Stimulated activated CD8-positive, alpha-beta memory T cell treated with anti-CD3 and anti-CD28 coated beads, Interleukin-15, amount 100 ng/mL, for 1 hour (primary cell): ENCODE results near the gene DPP6.
"Not testable (repeated sequence)": the region's sequence is repeated elsewhere in the genome, so short reads cannot be mapped to it uniquely, and the experiment has no call there.

ENCODE experiments used
- DNase-seq: peaks from one replicate; pipeline ENCODE4 v3.0.0-alpha.2; 2020; ENCODE audit warnings: low read depth

DPP6 gene

DNA sequence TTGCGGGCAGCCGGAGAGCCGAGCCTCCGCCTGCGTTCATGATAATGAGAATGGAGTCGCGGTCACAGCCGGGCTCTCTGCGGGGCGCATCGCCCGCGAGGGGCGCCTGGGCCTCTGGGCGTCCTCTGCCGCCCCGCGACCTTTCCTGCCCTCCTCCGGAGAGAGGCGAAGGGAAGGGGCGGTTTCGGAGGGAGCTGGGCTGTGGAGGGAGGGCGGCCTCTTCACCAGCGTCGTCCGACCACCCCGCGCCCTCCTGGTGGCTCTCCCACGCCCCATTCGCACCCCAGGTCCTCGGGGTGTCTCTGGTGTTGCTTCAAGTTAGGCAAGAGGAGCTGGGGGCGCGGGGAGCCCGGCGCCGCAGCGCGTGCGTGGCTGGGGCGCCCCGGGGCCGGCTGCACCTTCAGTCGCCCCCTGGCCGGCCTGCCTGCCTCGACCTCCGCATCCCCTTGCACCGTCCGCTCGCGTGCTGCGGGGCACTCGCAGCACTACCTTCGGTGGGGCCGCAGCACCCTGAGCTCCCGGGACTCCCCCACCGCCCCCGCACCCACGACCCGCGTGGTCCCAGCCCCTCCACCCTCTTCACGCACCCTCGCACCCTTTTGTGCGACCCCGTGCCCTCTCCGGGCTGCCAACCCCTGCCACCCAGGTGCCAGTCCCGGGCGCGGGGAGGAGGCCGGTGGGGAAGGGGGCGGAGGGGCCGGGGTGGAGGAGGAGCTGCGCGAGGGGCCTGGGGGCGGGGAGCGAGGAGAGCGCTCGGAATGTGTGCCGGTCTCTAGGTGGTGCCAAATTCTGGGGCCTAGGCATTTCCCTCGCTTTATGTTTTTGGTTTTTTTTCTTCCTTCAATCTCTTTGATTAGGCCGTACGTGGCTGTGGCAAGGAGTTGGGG, at the start of gene DPP6:
TSS of gene DPP6 (plus strand) at position 756 of the 887 bp plus-strand sequence.
- not testable (repeated sequence) for DNase-seq

DNA sequence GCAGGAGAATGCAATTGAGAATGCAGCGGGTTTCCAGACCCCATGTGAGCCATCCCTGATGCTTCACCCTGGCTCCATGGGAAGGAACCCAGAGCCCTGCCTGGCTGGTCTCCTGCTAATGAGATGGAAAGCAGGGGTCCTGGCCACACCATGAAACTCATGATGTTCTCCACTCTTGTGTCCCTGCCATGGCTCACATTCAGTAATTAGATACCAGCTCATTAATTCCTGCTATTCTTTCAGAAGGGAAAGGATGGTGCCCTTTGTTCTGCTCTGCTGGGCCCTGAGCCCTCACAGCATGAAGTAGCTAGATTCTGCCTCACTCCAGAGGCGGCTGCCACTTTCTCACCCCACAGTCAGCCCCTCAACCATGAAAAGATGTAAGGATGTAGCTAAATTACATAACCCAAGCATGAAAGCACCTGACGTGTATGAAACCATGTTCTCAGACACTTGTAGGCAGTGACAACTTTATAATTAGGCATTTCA, 42.7 kb upstream of the DPP6 start:
- DNase-seq, result not testable (repeated sequence)

DNA sequence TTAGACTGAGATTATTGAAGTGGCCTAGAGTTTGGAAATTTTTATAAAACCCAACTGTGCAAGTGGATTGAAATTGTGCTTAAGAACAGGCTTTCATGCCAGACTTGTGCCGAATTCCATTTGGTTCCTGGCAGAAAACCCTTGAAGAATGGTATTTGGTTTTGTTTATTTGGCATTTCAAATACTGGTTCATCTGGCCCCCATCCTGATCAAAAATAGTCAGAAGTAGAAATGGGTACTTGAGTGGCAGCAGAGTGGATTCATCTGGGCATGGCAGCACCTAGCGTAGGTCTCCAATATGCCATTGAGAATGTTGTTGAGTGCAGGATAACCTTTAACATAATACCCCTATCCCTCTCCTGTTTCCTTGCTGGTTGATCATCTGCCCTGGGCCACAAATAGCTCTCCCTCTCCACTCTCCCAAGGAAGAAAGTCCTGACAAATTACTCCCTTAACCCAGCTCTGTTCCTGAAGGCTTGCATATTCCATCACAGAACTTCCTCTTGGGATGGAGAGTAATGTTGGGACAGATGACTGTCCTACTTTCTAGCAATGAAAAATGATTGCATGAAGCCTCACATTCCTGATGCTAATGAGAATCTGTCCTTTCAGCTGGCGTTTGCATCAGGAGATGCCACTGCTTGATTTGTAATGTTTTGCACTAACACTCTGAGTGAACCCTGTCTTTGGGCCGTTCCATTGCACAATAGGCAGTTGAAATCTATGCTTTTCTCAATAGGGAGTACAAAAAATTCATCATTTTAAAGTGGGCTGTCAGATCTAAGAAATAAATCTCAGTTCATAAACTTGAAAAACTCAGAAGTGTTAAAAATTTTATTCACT, 41.3 kb upstream of the DPP6 start:
- not testable (repeated sequence) for DNase-seq

DNA sequence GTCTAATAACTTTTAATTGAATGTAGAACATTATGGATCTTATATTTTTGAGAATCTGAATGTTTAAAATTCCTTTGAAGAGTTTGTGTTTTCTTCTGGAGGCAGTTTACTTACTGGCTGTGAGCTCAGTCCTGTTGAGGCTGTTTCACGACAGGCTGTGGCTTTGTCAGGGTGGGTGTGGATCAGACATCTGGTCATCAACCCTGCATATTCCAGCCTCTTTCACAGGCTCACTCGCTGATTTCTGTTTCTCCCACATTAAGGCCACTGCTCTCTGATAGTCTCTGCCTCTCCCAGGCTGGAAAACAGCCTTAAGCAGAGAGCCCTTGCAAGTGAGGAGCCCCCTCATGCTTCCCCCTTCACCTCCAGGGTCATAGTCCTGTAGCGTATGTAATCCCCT, 39.4 kb upstream of the DPP6 start:
- DNase-seq, result not testable (repeated sequence)

DNA sequence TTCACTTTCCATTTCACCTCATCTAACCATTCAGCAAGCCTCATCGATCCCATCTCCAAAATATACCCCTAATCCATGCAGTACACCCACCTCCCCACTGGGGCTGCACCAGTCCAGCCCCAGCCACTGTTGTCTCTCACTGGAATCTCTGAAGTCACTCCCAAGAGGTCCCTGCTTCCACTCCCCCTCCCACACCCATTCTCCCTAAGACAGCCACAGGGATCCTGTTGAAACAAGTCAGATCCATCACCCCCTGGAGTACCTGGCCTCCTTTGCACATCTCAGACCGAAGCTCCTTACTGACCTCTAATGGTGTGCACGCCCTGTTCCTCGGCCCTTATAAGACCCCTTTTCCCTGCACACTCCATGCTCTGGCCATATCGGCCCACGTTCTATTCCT, 36.6 kb upstream of the DPP6 start:
- DNase-seq, result not testable (repeated sequence)

DNA sequence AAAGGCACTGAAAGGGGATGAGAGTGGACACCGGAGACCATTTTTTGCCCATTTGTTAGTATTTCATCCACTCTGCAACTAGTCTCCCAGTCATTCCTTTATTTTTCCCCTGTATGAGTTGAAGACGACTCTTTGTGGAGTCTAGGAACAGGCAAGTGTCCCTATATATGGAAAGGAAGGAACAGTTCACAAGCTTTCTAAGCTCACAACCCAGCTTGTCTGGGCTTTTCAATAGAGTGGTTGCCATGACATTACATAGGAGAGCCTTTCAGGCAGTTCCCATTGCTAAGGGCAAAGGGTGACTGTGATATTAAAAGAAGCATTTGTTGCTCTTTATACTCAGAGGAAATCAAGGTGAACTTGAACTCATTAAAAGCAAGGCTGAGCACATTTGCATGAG, 33.8 kb upstream of the DPP6 start:
- DNase-seq, result not testable (repeated sequence)

DNA sequence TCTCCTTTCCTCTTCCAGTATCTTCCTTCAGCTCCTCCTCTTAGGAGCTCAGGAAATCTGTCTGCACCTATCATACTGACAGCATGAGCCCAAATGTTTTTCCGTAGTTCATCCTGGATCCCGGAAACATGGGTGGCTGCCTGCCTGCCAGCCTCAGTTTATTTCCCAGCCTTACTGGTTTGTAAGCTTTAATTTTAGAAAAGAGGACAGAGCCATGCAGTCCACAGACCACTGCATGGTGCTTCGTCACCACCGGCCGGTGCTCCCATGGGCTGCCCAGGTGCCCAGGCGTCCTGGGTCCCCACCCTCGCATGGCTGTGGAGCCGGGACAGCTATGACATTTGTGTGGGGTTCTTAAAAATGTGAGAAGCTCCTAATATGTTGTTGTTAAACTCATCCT, 24.4 kb upstream of the DPP6 start:
- not testable (repeated sequence) for DNase-seq

DNA sequence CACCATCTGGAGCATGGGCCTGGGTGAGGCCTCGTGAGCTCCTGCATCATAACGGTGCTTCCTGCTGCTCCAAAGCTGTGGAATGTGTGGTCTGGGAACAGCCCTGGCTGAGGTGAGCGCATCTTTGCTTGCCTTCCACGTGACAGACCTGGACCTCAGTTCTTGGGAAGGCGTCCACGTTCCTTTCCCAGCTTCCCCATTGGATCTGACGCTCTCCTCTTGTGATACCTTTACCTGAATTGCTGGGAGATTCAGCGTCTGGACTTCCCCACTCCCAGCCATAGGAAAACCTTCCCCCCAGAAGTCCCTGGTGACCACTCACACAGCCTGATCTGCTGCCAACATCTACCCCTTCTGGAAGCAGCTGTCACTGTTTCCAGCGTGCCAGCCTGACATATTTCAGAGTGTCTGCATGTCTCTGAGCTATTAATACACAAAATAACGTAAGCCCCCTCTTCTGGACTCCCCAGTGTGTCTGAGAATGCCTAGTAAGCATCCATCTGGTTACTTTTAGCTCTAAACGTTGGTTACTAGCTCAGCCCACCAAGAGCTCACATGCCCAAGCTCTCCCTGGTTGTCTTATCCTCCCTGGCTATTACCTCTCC, 21.6 kb upstream of the DPP6 start:
- DNase-seq, result not testable (repeated sequence)

DNA sequence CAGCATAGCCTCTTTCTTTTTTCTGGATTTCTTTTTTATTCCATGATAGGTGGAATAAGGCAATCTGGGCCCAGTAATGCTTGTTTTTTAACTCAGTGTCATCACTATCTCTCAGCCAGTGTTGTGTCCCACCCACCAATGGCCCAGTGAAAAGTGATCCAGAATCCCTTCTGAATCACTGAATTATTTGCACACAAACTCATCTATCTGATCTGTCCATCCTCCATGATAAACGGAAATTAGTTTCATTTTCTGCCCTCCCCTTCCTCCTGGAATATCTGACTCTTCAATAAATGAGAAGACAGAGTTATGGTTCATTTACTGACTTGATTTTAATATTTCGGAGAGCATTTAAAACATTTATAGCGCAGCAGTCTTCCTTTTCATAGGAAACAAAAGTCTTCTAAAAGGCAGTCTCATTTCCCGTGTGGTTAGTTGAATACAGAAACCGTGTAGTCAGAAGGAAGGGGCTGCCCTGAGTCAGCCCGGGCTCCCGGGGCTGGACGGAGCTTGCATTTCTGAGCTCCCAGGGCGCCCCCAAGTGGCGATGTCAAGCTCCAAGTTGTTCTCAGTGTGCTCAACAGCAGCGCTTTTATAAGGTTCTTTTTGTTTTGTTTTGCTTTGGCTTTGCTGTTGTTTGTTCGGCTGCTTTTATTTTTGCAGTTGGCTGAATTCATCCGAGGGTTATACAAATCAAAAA, 12.6 kb upstream of the DPP6 start:
- not testable (repeated sequence) for DNase-seq

DNA sequence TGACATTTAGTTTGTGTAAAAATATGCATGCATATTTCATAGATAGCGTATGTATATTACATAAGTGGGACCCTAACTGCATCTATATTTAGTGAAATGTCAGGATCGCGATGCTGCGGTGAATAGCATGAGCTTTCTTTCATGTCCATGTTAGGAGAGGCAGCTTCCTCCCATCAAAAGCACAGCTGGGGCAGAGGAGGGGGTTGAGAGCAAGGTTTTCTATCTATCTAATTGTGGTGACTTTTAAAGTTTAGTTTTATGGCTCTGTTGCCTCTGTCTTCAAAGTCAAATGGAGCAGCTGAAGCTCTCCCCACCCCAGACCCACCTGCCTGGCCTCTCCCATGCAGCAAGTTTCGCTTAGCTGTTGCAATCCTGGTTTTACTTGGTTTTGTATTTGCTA, 1.8 kb upstream of the DPP6 start:
- DNase-seq, result not testable (repeated sequence)

DNA sequence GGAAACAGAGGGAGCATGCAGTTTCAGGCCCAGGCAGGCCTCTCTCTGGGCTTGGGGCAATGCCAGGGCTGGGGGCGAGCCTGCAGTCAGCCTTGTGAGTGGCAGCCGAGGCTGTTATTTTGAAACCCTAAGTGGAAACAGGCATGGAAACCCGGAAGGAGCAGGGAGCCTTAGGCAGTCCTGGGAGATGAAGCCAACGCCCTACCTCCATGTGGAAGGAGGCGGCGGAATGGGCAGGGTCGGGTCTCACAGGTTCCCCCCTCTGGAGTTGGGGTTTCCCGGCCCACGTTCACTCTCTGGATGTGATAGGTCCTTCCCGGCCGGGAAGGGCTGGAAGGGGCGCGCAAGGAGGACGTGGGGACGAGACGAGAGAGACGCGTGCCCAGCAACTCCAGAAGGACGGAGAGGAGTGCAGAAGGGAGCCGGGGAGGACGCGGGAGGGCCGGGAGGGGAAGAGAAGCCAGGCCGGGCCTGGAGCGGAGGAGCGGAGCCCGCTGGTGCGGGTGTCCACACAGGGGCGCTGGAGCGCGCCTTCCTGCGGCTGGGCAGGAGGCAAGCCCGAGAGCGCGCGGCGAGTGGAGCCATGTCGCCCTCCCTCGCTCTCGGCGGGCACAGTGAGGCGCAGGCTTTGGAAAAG, 1.1 kb upstream of the DPP6 start:
- DNase-seq, result not testable (repeated sequence)

DNA sequence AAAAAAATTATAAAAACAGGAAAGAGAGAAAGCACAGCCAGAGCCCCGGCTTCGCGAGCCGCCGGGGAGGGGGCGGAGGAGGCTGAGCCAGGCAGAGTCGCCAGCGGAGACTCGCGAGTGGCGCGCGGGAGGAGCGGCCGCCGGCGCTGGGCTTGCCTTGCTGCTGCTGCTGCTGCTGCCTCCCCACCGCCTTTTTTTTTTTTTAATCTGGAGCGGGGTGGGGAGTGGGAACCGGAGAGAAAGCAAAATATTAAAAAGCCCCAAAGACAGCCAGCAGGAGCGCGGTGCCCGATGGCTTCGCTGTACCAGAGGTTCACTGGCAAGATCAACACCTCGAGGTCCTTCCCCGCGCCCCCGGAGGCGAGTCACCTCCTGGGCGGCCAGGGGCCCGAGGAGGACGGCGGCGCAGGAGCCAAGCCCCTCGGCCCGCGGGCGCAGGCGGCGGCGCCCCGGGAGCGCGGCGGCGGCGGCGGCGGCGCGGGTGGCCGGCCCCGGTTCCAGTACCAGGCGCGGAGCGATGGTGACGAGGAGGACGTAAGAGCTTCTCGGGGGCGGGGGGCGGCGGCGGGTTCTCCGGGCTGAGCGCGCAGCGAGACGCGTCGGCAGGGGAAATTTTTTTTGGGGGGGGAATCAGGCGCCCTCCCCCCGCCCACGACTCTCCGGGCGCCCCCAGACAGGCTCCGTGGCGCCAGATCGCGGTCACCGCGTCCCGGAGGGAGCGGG, 493 bp downstream of the DPP6 start:
- not testable (repeated sequence) for DNase-seq

DNA sequence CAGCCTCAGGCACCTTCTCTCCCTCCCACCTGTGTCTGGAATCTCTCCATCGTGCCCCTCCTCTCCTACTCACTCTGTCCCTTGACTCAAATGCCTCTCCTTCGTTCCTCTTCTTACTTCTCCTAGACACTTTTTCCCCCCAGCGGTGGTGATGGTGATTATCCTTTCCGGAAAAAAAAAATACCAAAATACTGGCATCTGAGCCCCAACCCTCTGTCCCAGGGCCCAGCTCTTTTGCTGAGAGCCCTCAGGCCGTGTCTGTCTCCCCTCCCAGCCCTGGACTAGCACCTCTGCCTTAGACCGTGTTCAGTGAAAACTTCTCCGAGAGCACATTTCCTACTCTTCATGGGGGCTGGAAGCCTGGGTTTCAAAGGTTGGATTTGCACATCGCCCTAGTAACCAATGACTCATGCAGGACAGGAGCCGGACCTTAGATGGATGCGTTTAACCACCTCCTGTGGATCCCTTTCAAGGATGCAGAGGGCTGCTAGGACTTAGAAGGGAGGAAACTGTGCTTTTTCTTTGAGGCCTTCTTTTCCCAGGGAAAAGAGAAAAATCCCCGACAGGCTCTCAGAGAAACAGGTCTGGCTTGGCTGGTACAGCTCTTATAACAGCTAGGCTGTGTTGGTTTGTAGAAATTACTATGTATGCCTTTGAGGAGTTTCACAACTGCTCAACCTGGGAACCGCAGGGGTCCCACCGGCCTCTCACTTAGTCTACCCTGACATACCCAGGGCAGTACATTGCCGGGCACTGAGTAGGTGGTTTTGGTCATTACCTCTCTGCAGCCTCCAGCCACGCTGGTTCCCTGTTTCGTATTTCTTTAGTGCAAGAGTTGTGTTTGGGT, 1.5 kb downstream of the DPP6 start:
- not testable (repeated sequence) for DNase-seq

DNA sequence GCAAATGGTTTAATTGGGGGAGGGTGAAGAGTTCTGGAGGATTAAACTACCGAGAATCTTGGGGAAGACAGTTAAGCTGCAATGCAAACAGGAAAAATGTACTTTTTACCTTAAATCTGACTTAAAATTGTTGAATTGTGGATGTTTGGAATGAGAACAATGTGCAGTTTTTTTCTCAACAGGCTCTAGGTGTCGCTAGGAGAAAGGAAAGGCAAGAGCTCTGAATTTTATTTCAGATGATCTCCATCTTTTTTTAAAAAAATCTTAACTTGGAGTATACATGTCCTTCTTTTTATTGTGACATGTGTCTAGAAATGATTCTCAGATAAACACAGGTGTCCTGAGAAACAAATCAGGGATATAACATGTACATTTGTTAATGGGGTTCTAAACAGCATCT, 2.5 kb downstream of the DPP6 start:
- not testable (repeated sequence) for DNase-seq

DNA sequence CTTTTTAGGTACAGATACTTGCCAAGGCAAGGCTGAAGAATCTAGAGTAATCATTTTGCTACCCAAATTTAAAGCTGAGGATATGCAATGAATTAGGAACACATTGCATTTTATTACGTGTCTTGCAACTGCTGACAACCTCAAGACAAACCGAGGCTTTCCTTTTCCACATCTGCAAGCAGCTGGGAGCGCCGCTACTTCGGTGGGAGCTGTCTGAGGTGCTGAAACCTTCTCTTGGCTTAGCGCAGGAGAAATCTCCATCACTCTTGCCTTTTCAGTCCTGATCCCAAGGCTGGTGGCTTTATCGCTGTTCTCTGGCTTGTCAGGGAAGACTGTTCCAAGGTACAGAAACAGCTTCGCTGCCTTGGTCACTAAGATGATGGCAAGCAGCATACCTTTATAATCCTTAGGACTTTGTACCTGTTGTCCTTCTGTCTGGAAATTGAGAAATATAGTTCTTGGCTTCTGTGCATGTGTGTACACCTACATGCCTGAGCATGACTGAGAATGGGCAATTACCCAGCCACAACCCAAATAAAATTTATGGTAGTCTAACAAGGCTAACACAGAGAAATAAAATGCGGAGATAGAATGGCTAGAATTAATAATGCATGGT, 3.4 kb downstream of the DPP6 start:
- not testable (repeated sequence) for DNase-seq

DNA sequence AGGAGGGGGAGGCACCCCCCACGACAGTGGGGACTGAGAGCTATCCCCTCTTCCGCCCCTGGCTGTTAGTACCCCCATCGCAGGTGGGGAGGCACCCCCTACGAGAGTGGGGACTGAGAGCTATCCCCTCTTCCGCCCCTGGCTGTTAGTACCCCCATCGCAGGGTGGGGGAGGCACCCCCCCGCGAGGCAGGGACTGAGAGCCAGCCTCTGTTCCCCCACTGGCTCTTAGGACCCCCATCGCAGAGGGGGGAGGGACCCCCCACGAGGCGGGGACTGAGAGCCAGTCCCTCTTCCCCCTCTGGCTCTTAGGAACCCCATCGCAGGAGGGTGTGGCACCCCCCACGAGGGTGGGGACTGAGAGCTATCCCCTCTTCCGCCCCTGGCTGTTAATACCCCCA, 6.6 kb downstream of the DPP6 start:
- not testable (repeated sequence) for DNase-seq

DNA sequence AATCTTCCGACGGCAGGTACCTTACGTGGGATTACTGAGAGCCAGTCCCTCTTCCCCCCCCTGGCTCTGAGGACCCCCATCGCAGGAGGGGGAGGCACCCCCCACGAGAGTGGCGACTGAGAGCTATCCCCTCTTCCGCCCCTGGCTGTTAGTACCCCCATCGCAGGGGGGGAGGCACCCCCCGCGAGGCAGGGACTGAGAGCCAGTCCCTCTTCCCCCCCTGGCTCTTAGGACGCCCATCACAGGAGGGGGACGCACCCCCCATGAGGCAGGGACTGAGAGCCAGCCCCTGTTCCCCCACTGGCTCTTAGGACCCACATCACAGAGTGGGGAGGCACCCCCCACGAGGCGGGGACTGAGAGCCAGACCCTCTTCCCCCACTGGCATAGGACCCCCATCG, 8.4 kb downstream of the DPP6 start:
- DNase-seq, result not testable (repeated sequence)

DNA sequence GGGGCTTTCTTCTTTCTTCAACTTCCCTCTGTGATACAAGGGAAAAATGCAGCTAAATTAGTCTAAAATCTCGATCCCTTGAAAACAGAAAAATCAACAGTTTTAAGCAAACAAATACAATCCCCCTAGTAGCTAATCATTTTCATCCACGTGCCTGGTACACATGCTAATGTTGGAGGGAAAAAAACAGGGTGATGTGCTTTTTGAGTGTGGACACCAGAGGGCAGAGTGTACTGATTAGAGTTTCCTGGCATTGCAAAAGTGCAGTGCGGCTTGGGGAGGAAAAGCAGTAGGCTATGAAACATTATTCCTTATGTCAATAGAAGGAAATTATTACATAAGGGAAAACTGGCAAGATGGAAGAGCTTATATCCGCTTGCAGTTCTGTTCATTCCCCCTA, 19.6 kb downstream of the DPP6 start:
- not testable (repeated sequence) for DNase-seq
